HG02870 (cell line): ENCODE data around the gene EXOSC1.
"Not testable (repeated sequence)": the region's sequence is repeated elsewhere in the genome, so short reads cannot be mapped to it uniquely, and the experiment has no call there.

Experiments
- ATAC-seq: cut with Tn5 transposase; IDR thresholded peaks from one replicate; pipeline ENCODE4 v1.9.1; 2021; ENCODE audit warnings: mild to moderate bottlenecking, moderate library complexity; ENCODE audit not compliant: unreplicated experiment

Gene EXOSC1

DNA sequence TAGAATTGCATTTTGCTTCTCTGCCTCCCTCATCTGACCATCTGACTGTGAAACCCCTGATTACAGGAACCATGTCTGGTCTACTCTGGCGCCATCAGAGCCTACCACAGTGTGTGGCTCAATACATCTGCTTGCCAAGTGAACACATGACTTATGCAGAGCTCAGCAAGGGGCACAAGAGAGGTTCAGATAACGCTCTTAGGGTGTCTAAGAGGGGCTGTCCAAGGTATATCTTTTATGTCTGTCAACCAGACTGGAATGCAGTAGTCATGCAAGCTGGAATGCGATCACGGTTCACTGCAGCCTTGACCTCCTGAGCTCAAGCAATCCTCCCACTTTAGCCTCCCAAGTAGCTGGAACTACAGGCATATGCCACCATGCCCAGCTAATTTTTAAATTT lies 34.4 kb downstream of the EXOSC1 start:
- ATAC-seq, result no peak

GRCh38 chr10:97408496-97408992 lies 37.3 kb downstream of the EXOSC1 start:
- ATAC-seq, result no peak

DNA sequence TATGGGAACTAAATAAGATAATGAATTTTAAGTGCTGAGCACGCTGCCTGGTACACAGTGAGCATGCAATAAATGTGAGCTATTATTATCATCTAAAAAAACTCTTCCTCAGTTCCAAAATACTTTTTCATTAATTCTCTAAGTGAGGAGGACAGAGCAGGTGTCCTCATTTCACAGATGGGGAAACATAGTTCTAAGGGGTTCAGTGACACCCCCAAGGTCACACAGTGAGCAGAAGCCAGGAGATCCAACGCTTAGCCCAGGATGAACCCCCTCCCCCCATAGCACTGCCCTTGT lies 37.9 kb downstream of the EXOSC1 start:
- no peak for ATAC-seq

GRCh38 chr10:97407211-97407951 lies 38.4 kb downstream of the EXOSC1 start:
- ATAC-seq, result peak; percentile 92

GRCh38 chr10:97406483-97406882 lies 39.3 kb downstream of the EXOSC1 start:
- ATAC-seq, result not testable (repeated sequence)

- ATAC-seq, result no peak
Measured at GRCh38 chr10:97406064-97406463, 39.7 kb downstream of the EXOSC1 start.

DNA sequence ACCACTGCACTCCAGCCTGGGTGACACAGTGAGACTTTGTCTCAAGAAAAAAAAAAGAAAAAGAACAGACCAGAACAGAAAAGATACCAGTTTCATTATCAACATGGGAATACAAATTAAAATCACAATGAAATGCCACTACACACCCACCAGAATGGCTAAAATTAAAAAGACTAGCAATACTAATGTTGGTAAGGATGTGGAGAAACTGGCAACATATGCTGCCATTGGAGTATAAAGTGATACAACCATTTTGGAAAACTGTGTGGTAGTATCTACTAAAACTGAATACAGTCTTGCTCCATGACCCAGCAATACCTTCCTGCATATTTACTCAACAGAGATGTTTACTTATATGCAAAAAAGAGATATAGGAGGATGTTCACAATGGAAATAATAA lies 41.8 kb downstream of the EXOSC1 start:
- no peak for ATAC-seq

GRCh38 chr10:97401455-97401919 lies 44.3 kb downstream of the EXOSC1 start:
- ATAC-seq, result no peak

DNA sequence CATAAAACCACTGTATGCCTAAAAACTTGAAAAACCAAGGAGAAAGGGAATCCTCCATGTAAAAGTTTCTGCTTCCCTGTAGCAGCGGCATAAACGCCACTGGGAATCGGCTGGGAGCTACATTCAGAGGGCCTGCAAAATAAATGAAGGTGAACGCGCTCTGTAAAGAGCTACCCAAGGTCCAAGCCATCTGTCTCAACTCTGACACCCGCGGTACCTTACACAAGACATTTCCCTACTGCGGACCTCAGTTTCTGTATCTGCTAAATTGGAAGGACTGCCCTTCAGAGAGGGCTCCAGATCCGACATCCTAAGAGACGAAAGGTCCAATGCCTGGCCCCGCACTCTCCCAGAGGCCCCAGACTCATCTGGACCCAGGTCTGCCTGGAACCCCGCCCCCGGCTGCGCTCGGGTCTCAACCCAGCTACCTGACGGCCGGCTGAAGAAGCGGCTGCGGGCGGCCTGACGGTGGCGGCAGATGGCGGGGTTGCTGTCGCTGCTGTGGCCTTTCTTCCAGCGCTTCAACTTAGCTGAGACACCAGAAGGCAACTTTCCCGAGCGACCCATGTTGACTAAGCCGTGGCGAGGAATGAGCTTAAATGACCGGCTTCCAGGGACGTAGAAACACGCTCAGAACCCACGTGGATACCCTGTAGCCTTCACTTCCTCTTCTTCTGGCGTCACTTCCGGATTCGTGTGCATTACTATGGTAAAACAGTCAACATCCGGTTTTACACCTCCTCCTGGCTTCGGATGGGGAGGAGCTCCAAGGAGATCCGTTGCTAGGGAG lies 44.9 kb downstream of the EXOSC1 start, which contains the start of gene RRP12:
RRP12 (minus strand) TSS at position 676 of the 790 bp plus-strand sequence; CDS start at position 567, 109 bp downstream.
- ATAC-seq, result peak; percentile 95

DNA sequence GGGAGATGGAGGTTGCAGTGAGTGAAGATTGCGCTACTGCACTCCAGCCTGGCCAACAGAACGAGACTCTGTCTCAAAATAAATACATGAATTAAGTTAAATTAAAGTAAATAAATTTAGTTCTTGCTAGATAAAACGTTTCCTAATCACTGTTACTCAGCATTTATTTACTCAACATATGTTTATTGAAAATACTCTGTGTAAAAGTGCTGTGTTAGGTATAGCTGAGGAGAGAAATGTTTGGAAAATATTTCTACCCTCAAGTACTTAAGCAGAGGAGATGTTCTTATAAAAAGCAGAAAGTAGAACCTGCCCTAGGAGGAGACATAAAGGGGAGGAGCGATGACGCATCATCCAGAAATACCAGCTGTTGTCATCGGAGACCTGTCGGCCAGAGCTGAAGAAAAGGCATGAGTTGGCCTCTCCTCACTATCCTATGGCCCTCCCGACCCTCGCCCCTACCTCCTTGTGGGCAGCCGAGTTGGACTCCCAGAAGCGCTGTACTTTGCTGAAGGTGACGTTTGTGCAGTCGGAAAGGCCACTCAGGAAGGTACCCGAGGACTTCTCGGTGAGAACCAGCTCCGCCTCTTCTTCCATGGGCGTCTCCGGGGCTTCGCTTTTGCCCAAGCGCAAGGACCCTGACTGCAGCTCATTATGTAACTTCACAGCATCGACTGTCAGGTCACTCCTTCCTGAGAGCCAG lies 45.8 kb downstream of the EXOSC1 start:
- ATAC-seq, result no peak

DNA sequence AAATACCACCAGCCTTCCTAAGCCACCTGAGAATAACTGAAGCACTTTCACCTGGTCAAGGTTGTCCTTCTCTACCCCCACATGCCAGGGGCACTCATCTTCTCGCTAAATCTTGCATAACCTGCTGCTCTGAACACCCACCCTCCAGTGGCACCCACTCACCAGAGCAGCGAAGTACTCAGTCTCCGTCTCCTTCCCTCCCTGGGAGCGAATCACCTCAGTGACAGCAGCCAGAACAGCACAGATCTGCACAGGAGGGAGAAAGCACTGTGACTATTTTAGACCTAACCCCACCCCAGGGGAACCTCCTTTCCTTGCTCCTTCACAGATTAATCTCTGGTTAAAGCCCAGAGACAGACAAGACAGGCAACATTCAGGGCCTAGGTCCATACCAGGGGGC lies 49.8 kb downstream of the EXOSC1 start:
- ATAC-seq, result no peak

- ATAC-seq, result no peak
Measured at GRCh38 chr10:97393034-97393573, 52.7 kb downstream of the EXOSC1 start.

DNA sequence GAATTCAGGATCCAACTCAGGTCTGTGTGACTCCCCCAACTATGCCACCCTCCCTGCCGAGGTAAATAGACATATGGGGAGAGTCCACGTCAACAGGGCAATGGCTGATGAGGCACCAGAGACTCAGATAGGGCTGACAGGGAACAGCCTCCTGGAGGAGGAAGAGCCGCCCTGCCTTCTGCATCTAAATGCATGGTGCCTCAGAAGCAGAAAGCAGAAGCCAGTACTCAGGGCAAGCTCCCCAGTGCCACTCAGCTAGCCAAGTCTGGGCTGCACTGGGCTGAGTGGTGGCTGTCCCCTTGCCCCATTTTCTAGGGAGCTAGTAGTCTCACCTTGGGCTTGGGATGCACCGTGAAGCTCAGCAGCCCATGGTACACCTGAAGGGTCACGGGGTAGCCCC lies 55.7 kb downstream of the EXOSC1 start:
- ATAC-seq, result no peak

- no peak for ATAC-seq
Measured at GRCh38 chr10:97388152-97388551, 57.7 kb downstream of the EXOSC1 start.
